Keratinocyte (primary cell): ENCODE data around the gene USP6. TPM values are rescaled to one million over a fixed set of nuclear protein-coding genes. Genes with fewer than 3 reads are reported as not detected.
"Not testable (repeated sequence)": the region's sequence is repeated elsewhere in the genome, so short reads cannot be mapped to it uniquely, and the experiment has no call there.

Experiments
- DNase-seq: peaks from one replicate; pipeline ENCODE4 v3.0.0-alpha.2; 2011; ENCODE audit warnings: low read depth, missing footprints, low spot score
- FAIRE-seq: peaks from 2 replicates; lab custom pipeline; 2011; peaks lifted over from hg19 to GRCh38; lab: Jason Lieb, UNC
- H2AFZ ChIP-seq: 2 replicates; pipeline ENCODE4 v1.6.0; 2012; ENCODE audit warnings: low read length, control low read depth, inconsistent platforms; ENCODE audit not compliant: control insufficient read depth
- H3K27ac ChIP-seq: 2 replicates; pipeline ENCODE4 v1.5.1; 2011; ENCODE audit warnings: low read length; ENCODE audit not compliant: control insufficient read depth, insufficient read depth
- H3K27me3 ChIP-seq: 3 replicates; pipeline ENCODE4 v1.6.0; 2011; ENCODE audit warnings: low read length; ENCODE audit not compliant: control insufficient read depth, insufficient read depth; ENCODE audit errors: extremely low read depth
- H3K36me3 ChIP-seq, 2 experiments: 2 replicates in 1 of 2; 3 replicates in 1 of 2; pipeline ENCODE4 v1.5.1; 2011; ENCODE audit warnings: low read length in 2 of 2, mild to moderate bottlenecking in 1 of 2; ENCODE audit not compliant: control insufficient read depth in 2 of 2, insufficient read depth in 2 of 2; ENCODE audit errors: extremely low read depth in 1 of 2
- H3K4me1 ChIP-seq: 3 replicates; pipeline ENCODE4 v1.5.1; 2011; ENCODE audit warnings: low read length; ENCODE audit not compliant: control insufficient read depth, insufficient read depth; ENCODE audit errors: extremely low read depth
- H3K4me2 ChIP-seq: 3 replicates; pipeline ENCODE4 v1.6.0; 2011; ENCODE audit warnings: low read depth, low read length; ENCODE audit not compliant: control insufficient read depth, insufficient read depth; ENCODE audit errors: extremely low read depth
- H3K4me3 ChIP-seq, 3 experiments: fragments of 200-600 bp in 1 of 3; sonication (generic) in 1 of 3; 2 replicates in 2 of 3; 3 replicates in 1 of 3; pipeline ENCODE4 v1.5.1; 2011 to 2016; ENCODE audit warnings: low read length in 3 of 3, mild to moderate bottlenecking in 3 of 3, control low read depth in 2 of 3, inconsistent platforms in 1 of 3, low read depth in 1 of 3, mixed read lengths in 1 of 3, mixed run types in 1 of 3, moderate library complexity in 1 of 3; ENCODE audit not compliant: control insufficient read depth in 2 of 3, insufficient read depth in 2 of 3; ENCODE audit errors: extremely low read depth in 1 of 3
- H3K79me2 ChIP-seq: 2 replicates; pipeline ENCODE4 v1.6.0; 2012; ENCODE audit warnings: low read length; ENCODE audit not compliant: control insufficient read depth, insufficient read depth
- H3K9ac ChIP-seq: 3 replicates; pipeline ENCODE4 v1.6.0; 2011; ENCODE audit warnings: low read length; ENCODE audit not compliant: control insufficient read depth, insufficient read depth; ENCODE audit errors: extremely low read depth
- H3K9me1 ChIP-seq: 3 replicates; pipeline ENCODE4 v1.6.0; 2011; ENCODE audit warnings: low read length; ENCODE audit not compliant: control insufficient read depth, insufficient read depth; ENCODE audit errors: extremely low read depth
- H3K9me3 ChIP-seq: 2 replicates; pipeline ENCODE4 v1.5.1; 2012; ENCODE audit warnings: low read depth, low read length; ENCODE audit not compliant: control insufficient read depth
- H4K20me1 ChIP-seq: 3 replicates; pipeline ENCODE4 v1.6.0; 2011; ENCODE audit warnings: low read length; ENCODE audit not compliant: control insufficient read depth, insufficient read depth; ENCODE audit errors: extremely low read depth
- EZH2 ChIP-seq: IDR thresholded peaks from one replicate; pipeline ENCODE4 v1.6.1; 2012; ENCODE audit warnings: inconsistent platforms, mild to moderate bottlenecking, low read length, moderate library complexity
- dilution Hi-C: fragments of 300-500 bp; cut with MboI; formaldehyde crosslinking; loops from one replicate; pipeline ENCODE4 v1.7.0; 2020; ENCODE audit warnings: low sequenced_read_pairs; ENCODE audit not compliant: extremely low pct_ligation_motif_present
- polyA plus RNA-seq, 5 experiments: library from polyadenylated mRNA; depleted of rRNA in 3 of 5; stranded (reverse) in 3 of 5; stranded (forward) in 1 of 5; unstranded in 1 of 5; fragments of >200 nt; gene quantifications; 1 replicate in 1 of 5; 2 replicates in 3 of 5; 3 replicates in 1 of 5; pipeline versions ENCODE4 v1.2.1 to v1.2.3, GENCODE V29; 2011 to 2012; ENCODE audit warnings: missing spikeins in 2 of 5, low read depth in 1 of 5, low replicate concordance in 1 of 5
- TF ChIP-seq, protein P1 (sequence below), 3 experiments: IDR thresholded peaks in 1 of 3; conservative IDR thresholded peaks in 1 of 3; optimal IDR thresholded peaks in 1 of 3; 2 replicates in 2 of 3; 3 replicates in 1 of 3; pipeline versions ENCODE3 to v1.5.1; 2011; ENCODE audit warnings: low read length in 3 of 3, mild to moderate bottlenecking in 3 of 3, moderate library complexity in 2 of 3, control low read depth in 1 of 3, inconsistent platforms in 1 of 3; ENCODE audit not compliant: insufficient read depth in 2 of 3; ENCODE audit errors: extremely low read depth in 1 of 3

USP6 gene
- polyA plus RNA-seq, 1 donor (not counting 4 experiments of a cell fraction or from before 2014, with no cell fraction given): not detected

DNA sequence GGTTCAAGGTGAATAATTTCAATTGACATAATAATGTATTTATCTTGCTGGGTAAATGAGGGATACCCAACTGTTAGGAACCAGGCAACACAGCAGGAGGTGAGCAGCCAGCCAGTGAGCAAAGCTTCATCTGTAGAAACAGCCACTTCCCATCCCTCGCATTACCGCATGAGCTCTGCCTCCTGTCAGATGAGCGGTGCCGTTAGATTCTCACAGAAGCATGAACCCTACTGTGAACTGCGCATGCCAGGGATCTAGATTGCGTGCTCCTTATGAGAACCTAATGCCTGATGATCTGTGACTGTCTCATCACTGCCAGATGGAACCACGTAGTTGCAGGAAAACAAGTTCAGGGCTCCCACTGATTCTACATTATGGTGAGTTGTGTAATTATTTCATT lies 9.1 kb downstream of the USP6 start:
- FAIRE-seq, H3K4me2 ChIP-seq, H3K9me1 ChIP-seq, H3K9ac ChIP-seq, H3K79me2 ChIP-seq, H3K27ac ChIP-seq, H3K4me1 ChIP-seq, H3K9me3 ChIP-seq, dilution Hi-C loops, H2AFZ ChIP-seq, H3K36me3 ChIP-seq, H4K20me1 ChIP-seq, DNase-seq, H3K4me3 ChIP-seq: not testable (repeated sequence)
- H3K27me3 ChIP-seq: peaks cover 35% of the 10 kb centered on the region

DNA sequence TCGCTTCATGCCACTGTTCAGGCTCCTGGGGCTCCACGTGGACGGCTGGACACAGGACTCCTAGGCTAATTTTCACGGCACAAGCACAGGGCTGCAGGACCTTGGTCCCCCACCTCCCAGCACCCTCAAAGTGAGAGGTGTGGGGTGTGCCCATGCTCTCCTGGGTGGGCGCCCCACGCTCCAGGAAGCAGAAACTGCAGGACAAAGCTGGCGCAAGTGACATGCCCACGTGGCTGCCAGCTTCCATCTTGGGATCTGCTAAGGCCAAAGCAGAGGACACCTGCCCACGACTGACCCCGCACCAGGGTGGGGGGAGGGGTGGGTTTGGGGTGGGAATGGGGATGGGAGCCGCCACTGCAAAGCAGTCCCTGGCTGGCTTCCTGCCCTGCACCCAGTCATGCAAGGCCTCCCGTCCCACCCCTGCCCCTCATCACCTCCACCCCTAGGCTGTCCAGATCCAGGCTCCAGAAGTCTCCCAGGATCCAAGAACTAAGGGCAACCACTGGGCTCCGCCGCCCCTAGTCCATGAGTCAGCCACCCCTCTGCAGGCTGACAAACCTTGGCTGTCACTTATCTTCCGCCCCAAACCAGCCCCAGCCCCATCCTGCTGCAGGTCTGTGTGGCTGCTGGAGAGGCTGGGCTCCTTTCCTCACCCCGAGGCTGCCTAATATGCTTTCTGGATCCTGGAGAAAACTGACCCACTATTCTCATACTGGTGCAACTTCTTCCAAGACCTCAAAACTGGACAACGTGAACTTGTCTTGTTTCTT lies 11.1 kb downstream of the USP6 start:
- Histone ChIP-seq H3K4me3 (no peak overlapping the region), H3K27me3 (peaks cover 26% of the 10 kb centered on the region), H2AFZ (no peak overlapping the region), H3K27ac (no peak overlapping the region), H3K9me1 (no peaks in the 10 kb centered on the region), H3K36me3 (no peaks in the 10 kb centered on the region), H3K4me1 (no peaks in the 10 kb centered on the region), H4K20me1 (no peaks in the 10 kb centered on the region), H3K79me2 (no peaks in the 10 kb centered on the region), H3K9me3 (no peaks in the 10 kb centered on the region), H3K4me2 (no peak overlapping the region), H3K9ac (no peak overlapping the region)
- TF ChIP-seq, protein P1, sequence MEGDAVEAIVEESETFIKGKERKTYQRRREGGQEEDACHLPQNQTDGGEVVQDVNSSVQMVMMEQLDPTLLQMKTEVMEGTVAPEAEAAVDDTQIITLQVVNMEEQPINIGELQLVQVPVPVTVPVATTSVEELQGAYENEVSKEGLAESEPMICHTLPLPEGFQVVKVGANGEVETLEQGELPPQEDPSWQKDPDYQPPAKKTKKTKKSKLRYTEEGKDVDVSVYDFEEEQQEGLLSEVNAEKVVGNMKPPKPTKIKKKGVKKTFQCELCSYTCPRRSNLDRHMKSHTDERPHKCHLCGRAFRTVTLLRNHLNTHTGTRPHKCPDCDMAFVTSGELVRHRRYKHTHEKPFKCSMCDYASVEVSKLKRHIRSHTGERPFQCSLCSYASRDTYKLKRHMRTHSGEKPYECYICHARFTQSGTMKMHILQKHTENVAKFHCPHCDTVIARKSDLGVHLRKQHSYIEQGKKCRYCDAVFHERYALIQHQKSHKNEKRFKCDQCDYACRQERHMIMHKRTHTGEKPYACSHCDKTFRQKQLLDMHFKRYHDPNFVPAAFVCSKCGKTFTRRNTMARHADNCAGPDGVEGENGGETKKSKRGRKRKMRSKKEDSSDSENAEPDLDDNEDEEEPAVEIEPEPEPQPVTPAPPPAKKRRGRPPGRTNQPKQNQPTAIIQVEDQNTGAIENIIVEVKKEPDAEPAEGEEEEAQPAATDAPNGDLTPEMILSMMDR (optimal IDR thresholded peaks at IDR 0.05 in 1 of 3, IDR thresholded peaks at IDR 0.05 in 1 of 3, conservative IDR thresholded peaks at IDR 0.05 in 1 of 3; ENCODE audit: extremely low read depth in 1 of 3, insufficient read depth in 2 of 3, low read length in 3 of 3): no peak
- TF ChIP-seq EZH2: no peak
- no peak for FAIRE-seq
- DNase-seq: no peak
- dilution Hi-C loops: no loop called here

DNA sequence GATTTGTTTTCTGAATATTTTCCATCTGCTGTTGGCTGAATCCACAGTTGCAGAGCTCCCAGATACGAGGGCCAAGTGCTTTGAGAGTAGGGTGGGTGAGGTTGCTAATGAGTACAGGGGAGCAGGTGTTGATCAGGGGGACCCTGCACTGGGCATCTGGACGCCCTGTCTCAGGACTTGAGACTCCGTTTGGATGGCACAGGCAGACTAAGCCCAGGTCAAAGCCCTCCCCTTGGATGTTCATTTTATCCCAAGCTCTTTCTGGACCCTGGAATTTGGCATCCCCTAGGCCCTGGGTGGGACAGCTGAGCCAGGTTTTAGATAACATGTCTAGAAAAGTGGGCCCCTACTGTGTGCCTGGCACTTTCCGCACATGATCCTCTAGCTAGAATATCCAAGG lies 12.1 kb downstream of the USP6 start:
- Histone ChIP-seq H3K4me1 (no peaks in the 10 kb centered on the region), H3K9ac (no peak overlapping the region), H3K27me3 (peaks cover 16% of the 10 kb centered on the region), H3K4me2 (no peak overlapping the region), H3K27ac (no peak overlapping the region), H3K79me2 (no peaks in the 10 kb centered on the region), H3K9me1 (no peaks in the 10 kb centered on the region), H3K4me3 (no peak overlapping the region), H2AFZ (no peak overlapping the region), H3K36me3 (no peaks in the 10 kb centered on the region), H3K9me3 (no peaks in the 10 kb centered on the region), H4K20me1 (no peaks in the 10 kb centered on the region)
- dilution Hi-C loops: no loop called here
- no peak for TF ChIP-seq EZH2
- TF ChIP-seq, protein P1 (optimal IDR thresholded peaks at IDR 0.05 in 1 of 3, IDR thresholded peaks at IDR 0.05 in 1 of 3, conservative IDR thresholded peaks at IDR 0.05 in 1 of 3; ENCODE audit: extremely low read depth in 1 of 3, insufficient read depth in 2 of 3, low read length in 3 of 3): no peak
- no peak for FAIRE-seq
- no peak for DNase-seq

DNA sequence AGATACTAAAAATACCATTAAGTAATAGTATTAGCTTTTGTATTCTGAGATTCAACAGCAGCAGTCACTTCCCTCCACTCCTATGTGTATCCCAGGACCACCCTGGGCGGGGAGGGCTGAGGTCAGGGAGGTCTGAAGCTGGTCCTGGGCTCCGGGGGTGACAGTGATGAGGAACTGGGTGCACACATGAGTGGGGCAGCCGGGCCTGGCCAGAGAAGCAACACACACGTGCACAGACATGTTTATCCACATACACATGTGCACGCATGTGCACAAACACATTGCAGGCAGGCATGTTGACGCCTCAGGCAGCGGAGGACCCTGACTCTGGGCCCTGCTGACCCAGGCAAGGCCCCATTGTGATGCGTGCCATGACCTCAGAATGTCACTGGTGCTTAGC lies 12.6 kb downstream of the USP6 start:
- H2AFZ ChIP-seq, H3K36me3 ChIP-seq, H3K4me2 ChIP-seq, dilution Hi-C loops, FAIRE-seq, H3K27ac ChIP-seq, H3K9me3 ChIP-seq, H3K9ac ChIP-seq, H3K79me2 ChIP-seq, H3K4me1 ChIP-seq, H3K9me1 ChIP-seq, DNase-seq, H3K4me3 ChIP-seq, H4K20me1 ChIP-seq: not testable (repeated sequence)
- H3K27me3 ChIP-seq: peaks cover 13% of the 10 kb centered on the region
